Measurements from ENCODE around the gene CCDC186. TPM values are rescaled to one million over a fixed set of nuclear protein-coding genes. Genes with fewer than 3 reads are reported as not detected.
"Not testable (repeated sequence)": the region's sequence is repeated elsewhere in the genome, so short reads cannot be mapped to it uniquely, and the experiment has no call there.

Gene CCDC186
- total RNA-seq, 1 donor from 2014 or later: 64.4 TPM

DNA sequence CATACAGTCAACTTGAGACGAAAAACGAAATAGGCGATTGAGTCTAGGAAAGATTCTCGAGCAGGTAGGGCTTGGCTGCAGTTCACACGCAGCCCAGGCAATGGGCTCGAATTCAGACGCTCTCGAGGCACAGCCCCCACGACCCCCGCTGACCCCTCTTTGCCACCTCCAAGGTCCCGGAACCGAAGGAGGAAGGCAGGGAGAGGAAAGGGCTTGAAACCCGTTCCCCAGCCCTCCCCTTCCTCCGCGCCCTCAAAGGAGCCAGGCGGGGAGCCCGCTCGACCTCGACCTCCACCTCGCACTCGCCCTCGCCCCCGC lies 441 bp downstream of the CCDC186 start:
- DNase-seq: no peak

DNA sequence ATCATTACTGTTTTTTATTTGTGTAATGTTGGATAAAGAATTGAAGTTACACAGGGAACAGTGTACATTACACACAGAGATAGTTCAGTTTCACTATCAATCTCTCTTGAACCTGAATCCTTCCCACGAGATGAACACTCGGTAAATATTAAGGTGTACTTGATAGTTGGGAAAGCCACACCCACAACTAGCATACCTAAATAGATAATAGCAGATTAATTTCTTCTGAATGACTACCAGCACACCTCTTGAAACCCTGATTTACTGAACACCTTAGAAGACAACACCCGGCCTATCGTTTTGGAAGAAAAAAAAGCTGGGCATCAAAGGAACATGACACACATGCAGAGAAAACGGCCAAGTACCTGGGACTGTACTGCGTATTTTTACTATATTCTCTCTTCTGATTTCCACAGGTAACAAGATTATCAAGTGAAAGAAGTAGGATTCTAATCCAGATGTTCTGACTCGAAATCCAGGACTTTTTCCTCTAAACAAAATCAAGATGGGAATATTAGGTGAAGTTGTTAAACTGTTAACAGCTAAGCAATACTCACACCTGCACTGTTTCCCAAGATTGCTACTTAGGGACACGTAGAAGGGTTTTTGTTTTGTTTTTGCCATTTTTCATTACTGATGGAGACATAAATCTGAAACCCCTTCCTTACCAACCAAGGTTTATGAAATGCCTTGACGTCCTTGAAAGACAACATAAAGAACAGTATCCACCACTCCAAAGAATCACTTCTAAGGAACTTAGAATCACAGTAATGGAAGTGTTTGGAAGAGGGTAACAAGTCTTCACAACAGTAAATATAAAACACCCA lies 1.0 kb downstream of the CCDC186 start:
- DNase-seq: no peak

DNA sequence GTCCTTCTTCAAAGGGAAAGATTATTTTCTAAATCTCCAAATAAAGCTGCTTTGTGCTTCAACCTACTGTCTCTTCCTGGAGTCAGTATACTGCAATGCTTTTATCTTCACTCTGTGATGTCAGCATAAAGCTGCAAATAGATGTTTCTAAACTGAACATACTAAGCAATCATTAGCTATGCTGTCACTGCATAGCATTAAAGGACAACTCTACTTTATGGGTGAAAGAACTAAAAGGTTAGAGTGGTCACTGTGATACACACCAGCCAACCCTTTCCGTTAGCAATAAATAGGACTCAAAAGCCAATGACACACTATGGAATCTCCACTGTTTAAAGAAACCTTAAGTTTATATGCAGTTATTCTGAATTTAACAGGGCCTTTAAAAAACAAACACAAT lies 1.8 kb downstream of the CCDC186 start:
- DNase-seq: no peak

DNA sequence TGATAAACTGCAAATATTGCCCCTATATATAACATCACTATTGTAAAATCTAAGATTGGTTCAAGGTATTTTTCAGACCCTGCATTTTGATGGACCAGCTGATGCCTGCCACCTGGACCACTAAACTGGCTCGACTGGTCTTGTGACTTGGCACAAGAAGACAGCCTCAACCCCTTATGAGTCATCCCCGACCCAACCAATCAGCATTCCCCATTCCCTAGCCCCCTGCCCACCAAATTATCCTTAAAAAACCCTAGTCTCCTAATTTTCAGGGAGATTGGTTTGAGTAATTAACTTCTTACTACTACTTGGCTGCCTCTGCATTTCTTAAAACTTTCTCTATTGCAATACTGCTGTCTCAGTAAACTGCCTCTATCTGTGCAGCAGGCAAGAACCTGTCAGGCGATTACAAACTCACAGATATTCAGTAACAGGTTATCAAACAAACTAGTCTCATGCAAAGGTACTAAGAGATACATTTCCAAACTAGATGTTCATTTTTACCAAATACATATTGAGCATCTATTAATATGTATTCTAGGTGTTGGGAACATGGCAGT lies 5.5 kb downstream of the CCDC186 start:
- DNase-seq: no peak

DNA sequence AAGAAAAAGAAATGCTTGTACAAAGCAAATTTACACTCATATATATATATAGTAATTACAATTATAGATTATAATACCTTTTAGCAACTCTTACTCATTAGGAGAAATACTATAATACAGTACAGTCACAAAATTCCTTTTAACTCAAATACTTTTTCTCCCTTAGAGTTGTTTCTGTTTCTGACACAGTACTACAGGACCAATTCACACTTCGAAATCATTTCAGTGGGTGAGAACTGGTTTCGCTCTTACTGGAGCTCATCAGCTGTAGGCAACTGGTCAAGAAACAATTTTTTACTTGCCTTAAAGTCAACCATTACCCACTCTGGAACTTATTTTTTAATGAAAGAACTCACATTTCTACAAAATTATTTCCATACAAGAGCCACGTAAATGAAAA lies 6.0 kb downstream of the CCDC186 start:
- DNase-seq: no peak

DNA sequence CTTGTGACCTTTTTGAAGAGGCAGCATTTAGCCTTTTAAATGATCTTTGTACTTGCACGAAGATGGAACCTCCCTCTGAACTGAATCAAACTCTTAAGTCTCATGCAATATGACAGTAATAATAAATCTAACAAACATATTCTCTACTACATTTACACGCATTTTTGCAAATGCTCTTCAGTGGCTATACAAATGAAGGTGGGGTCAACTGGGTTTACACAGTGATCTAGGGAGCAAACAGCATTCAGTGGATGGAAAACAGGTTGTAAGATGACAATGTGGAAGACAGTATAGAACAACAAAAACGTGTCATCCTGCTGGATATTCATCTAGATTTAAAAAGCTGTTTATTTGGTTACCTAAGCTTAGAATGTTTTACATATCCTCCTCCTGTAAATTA lies 7.5 kb downstream of the CCDC186 start:
- no peak for DNase-seq

DNA sequence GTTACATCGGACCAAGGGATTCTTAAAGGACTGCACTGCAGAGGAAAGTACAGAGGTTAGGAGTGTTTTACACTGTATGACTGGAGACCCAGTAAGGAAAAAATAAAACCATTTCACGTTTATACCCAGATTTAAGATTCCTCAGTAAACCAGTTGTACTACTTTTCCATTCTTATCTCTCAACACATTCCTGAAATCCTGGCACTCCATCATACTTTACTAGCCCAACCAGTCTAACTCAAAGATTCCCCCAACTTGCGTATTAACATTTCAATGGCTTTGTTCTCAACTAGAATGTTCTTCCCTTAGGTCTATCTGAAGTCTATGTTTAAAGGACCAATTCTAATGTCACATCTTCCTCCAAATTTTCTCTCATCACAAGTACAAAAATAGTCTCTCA lies 8.0 kb downstream of the CCDC186 start:
- DNase-seq: no peak

DNA sequence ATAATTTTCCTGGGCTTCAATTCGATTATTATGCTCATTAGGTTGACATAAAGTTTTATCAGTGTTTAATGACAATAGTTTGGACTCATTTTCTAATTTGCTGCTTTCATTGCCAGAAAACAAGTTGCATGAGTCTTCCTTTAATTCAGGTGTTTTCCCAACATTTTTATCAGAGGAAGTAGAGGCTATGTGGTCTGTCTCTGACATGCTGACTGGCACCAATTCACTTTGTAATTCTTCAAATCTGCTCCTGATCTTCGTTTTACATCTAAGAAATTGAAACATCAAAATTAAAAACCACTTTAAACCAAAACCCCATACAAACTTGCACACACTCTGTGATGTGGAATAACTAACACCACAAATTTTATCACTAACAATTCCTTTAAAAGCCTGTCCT lies 10.9 kb downstream of the CCDC186 start:
- no peak for DNase-seq

DNA sequence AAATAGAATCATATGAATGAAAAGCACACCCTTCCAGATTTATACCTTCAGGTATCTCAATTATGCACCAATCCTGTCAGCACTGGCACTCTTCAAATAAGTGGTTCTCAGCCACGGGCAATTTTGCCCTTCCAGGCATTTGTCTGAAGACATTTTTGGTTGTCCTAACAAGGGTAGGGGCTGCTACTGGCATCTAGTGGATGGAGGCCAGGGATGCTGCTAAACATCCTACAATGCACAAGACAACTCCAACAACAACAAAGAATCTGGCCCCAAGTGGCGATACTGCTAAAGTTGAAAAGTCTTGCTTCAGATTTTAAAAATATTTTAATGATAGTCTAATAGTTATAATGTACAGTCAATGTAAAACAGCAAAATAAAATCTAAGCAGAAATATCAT lies 16.1 kb downstream of the CCDC186 start:
- DNase-seq: no peak

DNA sequence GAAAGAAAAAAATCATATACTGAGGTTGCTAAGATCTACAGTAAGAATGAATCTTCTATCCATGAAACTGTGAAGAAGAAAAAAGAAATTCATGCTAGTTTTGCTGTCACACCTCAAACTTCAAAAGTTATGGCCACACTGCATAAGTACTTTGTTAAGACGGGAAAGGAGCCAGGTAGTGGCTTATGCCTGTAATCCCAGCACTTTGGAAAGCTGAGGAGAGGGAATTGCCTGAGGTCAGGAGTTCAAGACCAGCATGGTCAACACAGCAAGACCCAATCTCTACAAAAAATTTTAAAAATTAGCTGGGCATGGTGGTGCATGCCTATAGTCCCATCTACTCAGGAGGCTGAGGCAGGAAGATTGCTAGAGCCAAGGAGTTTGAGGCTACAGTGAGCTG lies 22.1 kb downstream of the CCDC186 start:
- DNase-seq: no peak

DNA sequence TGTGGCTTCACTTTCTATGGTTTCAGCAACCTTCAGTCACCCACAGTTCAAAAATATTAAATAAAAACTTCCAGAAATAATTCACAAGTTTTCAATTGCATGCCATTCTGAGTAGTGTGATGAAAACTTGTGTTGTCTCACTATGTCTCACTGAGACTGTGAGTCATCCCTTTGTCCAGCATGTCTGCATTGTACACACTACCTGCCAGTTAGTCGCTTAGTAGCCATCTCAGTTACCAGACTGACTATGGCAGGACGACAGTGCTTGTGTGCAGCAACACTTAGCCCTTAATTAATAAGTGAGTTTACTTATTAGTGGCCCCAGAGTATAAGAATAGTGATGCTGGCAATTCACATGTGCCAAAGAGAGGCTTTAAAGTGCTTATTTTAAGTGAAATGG lies 22.5 kb downstream of the CCDC186 start:
- DNase-seq: no peak

DNA sequence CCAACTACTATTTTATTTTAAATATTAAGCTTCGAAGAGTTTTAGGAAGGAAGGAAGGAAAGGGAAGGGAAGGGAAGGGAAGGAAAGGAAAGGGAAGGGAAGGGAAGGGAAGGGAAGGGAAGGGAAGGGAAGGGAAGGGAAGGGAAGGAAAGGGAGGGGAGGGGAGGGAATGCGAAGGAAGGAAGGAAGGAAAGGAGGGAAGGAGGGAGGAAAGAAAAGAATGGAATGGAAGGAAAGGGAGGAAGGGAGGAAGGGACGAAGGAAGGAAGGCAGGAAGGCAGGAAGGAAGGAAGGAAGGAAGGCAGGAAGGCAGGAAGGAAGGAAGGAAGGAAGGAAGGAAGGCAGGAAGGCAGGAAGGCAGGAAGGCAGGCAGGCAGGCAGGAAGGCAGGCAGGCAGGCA lies 24.5 kb downstream of the CCDC186 start:
- not testable (repeated sequence) for DNase-seq

DNA sequence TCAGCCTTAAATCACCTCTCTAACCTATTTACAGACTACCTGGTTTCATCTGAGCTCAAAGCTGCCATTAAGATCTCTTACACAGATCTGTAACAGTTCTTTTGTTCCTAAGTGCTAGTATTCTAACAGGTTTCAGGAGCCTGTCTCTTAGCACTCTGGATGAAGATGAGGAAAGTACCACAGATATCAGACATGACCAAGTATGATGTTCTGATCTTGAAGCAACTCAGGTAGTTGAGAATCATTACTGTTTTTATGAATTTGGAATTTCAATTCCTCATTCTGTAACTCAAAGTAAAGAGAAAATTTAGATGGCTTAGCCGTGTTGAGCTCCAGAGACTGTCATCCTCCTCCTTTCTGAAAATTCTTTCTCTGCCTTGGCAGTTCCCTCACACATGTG lies 30.8 kb downstream of the CCDC186 start:
- DNase-seq: no peak

DNA sequence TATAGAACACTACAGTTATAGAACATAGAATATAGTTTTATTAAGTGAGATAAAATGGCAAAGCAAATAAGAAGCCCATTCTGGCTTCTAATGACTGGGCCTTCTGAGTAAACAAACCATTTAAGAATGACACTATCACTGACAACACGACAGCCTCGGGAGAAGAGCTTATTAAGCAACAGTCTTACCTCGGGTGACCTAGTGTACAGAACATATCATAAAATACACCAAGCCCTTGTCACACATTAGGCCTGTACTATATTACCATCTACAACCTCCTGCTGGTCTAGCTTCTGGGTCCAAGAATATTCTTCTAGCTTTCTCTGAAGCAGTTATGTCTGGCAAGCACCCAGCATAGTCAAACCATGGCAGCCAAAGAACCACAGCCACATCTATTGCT lies 32.0 kb downstream of the CCDC186 start:
- DNase-seq: no peak

DNA sequence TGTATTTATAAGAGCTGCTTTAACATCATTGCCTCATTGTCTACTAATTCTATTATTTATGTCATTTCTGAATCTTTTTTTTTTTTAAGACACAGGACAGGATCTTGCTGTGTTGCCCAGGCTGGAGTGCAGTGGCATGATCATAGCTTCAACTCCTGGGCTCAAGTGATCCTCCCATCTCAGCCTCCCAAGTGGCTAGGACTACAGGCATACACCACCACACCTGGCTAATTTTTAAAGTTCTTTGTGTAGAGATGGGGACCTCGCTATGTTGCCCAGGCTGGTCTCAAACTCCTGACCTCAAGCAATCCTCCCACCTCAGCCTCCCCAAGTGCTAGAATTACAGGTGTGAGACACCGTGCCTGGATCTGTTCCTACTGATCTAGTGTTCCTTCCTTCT lies 33.2 kb downstream of the CCDC186 start:
- not testable (repeated sequence) for DNase-seq

DNA sequence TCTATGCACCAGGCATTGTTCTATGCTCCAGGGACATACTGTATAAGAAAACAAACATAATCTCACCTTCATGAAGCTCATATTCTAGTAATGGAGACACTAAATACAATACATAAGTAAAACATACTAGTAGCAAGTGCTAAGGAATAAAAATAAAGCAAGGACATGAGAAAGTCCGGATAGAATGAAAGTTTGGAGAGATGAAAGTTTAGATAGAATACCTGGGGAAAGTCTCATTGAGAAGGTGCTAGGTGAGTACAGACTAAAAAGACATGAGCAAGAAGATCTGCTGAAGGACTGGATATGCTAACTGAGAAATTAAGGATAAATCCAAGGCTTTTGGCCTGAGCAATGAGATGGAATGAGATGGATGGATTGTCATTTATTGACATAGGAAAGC lies 34.0 kb downstream of the CCDC186 start:
- DNase-seq: no peak

DNA sequence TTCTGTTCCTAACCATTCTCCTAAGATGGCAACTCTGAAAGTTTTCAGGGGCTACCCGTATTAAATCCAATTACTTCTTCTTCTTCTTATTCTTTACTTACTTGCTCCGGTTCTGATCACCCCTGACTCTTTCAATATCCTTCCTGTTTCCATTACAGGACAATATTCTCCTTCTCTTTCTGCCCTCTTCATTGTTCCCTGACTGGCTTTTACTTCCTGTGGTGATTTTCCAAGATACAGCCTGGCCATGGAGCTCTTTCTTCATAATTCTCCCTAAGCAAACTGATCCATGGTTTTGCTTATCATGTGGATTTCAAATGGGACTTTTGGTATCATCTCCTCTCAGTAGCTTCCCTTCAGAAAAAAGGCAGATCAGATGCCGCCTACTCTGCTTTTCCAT lies 35.4 kb downstream of the CCDC186 start:
- DNase-seq: no peak

DNA sequence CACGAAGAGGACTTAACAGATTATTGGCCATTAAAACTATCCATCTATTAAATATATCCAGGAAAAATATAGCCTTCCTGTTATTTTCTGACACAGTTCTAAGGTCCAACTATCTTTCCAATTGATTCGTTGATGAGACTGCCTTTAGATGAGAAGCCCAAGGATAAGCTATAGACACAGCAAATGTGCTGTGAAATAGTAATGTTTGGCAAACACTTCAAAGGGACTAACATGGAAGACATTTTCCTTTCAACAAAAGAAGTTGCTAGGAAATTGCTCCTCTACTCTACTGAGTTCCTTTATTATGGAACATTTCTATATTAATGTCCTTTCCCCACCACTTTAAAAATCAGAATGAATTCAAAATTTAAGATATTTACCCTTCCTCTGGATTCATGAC lies 38.5 kb downstream of the CCDC186 start:
- DNase-seq: no peak

DNA sequence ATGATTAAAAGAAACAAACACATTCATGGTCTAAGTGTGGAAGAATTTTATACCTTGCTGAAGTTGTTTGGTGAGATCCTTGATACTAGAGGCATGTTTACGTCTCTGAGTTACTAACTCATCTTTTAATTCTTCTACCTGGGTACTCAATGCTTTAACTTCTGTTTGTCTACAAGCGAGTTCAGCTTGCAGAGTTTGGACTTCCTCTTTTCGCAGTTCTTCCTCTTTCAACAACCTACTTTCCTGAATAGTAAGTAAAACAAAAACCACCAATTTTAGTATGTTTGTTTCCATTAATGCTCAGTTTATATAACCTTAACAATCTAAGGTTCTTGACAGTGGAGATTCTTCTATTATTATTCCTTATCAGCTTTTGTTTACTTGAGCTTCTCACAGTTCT lies 42.9 kb downstream of the CCDC186 start:
- no peak for DNase-seq

DNA sequence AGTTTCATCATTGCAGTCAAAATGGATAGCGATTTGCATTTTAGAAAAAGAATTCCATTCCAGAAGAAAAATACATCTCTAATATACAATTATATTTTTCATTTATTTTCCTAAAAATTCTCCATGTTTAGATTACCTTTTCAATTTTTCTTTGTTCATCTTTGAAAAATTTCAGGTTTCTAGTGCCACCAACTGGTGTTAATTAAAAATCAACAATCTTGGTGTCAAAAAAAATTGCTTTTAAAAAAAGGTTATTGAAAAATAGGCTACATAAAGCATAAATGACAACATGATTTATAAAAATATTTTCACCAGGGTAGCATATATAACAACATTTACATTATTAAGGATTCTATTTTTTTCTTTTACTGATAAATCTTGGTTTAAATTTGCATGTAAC lies 53.0 kb downstream of the CCDC186 start:
- no peak for DNase-seq

DNA sequence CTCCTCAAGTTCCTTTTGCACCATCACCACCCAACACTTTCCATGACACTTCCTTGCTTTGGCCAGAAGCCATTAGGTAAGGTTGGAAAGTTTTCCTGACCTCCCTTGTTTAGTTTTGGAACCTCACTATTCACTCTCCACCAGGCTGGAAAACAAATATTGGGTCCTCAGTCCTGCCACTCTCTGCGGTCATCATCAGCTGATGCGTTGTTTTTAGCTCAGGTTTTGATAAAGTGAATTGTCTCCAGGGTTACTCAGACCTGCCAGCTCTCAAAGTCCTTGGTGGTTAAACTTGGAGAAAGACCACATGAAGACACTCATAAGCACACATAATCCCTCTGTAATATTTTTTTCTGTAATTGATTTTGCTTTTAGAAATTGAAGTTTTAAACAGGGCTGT lies 55.5 kb downstream of the CCDC186 start:
- DNase-seq: no peak

DNA sequence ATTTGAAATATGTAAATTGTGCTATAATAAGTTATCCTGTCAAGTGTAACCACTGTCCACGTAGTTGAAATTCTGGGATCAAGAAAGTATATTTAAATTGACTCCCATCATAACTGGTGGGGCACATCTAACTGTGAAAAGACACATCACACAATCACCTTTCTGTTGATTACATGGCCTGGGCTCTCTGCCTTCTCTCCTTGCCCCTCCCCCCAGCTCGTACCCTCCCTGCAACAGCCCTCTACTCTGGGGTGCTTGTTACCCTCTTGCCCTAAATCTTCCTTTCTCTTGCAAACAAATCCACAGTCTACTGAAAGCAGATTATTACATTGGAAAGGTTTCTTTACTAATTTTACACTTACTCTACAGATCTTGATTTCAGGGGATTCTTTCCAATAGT lies 56.3 kb downstream of the CCDC186 start:
- no peak for DNase-seq

DNA sequence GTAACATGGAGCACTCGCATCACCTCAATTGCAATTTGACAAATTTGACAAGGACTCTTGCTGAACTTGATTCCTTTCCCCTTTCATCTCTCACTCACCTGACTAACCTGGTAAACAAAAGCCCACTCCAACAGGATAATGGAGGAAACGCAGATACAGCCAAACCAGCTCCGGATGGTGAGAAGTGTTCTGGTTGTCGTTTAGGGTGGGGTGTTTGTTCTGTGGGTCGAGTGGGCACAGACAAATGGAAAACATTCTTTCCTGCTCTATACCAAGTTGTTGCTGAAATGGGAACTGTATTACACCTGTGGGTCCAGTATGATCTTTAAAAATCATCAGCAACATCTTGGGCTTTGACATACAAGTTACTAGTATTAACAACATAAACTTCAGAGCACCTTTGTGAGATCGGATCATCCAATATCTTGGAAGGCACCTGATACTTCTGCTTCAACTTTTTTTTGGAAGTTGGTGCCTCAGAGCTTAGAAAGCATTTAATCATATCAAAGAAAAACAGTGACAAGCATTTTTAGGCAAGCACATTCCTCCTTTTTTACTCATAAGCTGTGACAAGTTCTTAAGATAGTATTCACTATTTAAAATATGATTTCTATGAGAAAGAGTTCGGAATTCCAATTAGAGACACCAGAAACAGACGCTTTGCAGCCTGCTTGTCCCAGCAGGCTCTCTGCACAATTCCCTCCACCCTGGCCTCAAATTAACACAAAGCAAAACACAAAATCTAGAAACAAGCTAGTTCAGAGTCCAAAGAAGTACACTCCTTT lies 58.1 kb downstream of the CCDC186 start:
- DNase-seq: no peak
